HTERT RPE-1 (cell line): ENCODE measurements around the gene ALDH1L1.

Source experiments
- in situ Hi-C: fragments of 300-500 bp; cut with MboI; formaldehyde crosslinking; loops from 4 replicates; pipeline ENCODE4 v1.14.3; 2020; ENCODE audit warnings: low sequenced_read_pairs

Gene ALDH1L1

DNA sequence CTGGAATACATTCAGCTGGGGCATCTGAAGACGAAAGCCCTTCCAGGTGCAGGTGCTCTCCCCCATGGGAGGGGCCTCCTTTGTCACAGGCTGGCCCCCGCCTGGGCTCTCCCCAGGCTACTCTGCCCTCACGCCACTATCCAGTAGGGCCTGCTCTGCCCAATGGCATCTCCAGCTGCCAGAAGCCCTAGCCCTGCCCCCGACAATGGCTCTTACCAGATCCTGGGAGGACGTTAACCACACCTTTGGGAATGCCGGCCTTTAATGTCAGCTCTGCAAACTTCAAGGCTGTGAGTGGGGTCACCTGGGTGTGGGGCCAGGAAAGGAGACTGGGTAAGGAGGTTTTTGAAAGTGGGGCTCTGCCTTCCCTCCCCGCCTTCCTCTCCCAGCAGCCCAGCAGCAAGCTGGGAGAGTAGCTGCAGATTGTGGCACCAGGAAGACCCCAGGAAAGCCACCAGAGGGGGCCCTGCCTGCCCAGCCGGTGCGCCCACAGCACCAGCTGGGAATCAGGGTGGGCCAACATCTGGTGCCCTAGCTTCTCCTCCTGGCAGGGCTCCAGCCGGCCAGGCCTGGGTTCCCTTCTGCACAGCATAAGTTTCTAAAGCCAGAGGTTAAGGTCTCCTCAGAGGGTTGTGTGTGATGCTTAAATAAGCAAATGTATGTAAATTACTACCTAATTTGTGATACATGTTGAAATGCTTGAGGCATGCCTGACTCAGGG, 56.1 kb downstream of the ALDH1L1 start:
- in situ Hi-C loops, result no loop called here

DNA sequence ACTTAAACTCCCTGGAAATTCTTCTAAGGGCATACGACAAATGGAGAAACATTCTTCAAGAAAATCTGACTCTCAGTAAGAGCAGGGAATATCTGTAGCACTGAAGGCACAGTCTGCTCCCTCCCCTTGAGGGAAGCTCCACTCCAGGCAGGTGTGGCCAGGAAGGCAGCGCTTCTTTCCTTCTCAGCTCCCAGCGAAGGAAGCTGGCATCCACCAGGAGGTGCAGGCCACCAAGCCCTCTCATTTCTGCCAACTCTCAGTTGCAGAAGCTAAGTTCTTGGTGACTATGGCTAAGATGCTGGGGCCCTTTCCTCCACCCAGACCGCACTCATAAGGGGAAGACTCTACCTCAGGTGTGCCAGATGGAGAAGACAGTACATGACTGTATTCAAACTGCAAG, 58.8 kb downstream of the ALDH1L1 start:
- in situ Hi-C loops, result no loop called here

DNA sequence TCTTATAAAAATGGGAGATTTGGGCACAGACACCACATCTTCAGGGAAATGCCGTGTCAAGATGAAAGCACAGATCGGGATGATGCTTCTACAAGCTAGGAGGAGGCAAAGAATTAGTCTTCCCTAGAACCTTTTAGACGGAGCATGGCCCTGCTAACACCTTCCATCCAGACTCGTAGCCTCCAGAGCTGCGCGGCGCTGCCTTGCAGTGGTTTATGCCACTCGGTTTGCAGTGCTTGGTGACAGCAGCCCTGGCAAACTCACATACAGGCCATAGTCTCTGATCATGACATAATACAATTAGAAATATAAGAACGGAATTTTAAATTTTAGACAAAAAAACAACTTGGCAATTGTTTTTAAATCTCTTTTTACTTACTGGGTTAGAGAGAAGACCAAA, 59.3 kb downstream of the ALDH1L1 start:
- in situ Hi-C loops, result no loop called here

- in situ Hi-C loops, result no loop called here
Observed at GRCh38 chr3:126119976-126120375, 60.4 kb downstream of the ALDH1L1 start.

DNA sequence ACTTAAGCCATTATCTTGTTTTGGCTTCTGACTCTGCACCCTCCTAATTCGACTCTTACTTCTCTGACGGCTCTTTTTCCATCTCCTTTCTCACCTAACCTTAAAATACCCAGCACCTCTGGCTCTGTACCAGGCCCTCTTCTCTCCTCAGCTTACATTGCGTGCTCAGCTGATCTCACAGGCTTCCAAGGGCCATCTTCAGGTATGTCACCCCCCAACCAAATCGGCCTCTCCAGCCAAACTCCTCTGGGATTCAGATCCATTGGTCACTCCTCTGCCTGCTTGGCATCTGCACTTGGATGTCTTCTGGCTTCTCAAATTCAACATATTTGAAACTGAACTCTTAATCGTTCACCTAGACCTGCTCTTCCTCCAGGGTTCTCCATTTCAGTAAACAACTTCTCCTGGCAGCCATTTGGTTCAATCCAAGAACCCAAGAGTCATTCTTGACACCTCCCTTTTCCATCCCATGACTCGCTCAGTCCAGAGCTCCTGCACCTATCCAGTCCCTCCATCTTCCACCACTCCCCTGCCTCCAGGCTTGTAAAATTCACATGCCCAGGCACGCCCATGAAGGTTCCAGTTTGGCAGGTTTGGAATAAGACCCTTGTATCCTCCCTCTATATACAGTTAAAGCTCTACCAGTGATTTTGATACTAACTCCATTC, 61.2 kb downstream of the ALDH1L1 start:
- in situ Hi-C loops, result no loop called here

- in situ Hi-C loops, result no loop called here
Observed at GRCh38 chr3:126118591-126118990, 61.8 kb downstream of the ALDH1L1 start.

DNA sequence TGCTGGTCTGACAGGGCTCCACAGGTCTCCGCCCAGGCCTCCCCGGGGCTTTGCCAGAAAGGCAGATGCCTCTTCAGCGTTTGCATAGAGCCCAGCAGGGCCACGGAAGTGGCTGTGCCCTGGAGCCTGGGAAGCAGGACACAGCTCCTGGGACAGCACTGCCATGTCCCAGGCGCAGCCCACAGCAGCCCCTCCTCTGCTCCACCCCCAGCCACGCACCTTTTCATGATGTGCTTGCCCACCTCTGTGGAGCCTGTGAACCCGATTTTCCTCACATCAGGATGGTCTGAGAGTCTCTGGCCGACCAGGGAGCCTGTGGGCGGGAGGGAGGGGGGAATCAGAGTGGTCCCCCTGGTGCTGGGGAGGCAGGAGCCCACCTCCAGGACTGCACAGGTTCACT, 62.6 kb downstream of the ALDH1L1 start:
- in situ Hi-C loops, result no loop called here

- in situ Hi-C loops, result no loop called here
Observed at GRCh38 chr3:126117212-126117611, 63.2 kb downstream of the ALDH1L1 start.

DNA sequence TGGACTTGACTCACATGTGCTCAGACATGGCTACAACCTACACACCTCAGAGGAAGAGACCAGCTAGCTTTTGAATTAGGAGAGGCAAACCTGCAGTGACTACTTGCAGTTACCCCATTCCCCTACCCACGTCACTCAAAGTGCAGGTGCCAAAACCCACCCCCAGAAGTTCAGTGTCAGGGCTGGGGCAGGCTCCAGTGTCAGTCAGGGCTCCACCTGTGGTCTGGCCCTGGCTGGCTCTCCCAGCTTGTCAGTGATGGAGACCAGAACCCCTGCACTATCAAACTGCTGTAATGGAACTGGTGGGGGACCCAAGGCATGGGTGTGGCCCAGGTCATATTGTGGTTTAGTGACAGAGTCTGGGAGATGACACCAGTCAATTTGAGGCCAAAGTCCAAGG, 63.9 kb downstream of the ALDH1L1 start:
- in situ Hi-C loops, result no loop called here

GRCh38 chr3:126114443-126115386, 65.7 kb downstream of the ALDH1L1 start:
- in situ Hi-C loops, result no loop called here

- in situ Hi-C loops, result no loop called here
Observed at GRCh38 chr3:126113733-126114442, 66.5 kb downstream of the ALDH1L1 start.

DNA sequence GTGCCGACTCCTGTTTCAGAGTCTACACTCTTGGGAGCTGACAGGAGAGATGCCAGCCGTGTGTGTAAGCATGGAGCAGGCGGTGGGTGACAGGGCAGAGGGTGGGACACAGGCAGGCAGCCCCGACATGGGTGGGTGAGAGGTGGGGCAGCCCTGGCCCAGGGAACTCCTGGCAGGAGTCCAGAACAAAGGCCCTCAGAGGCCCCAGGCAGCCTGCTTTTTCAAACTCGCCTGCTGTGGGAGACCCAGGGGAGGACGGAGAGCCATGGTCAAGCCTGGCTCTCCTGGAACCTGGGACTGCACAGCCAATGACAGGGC, 67.2 kb downstream of the ALDH1L1 start:
- in situ Hi-C loops, result no loop called here

DNA sequence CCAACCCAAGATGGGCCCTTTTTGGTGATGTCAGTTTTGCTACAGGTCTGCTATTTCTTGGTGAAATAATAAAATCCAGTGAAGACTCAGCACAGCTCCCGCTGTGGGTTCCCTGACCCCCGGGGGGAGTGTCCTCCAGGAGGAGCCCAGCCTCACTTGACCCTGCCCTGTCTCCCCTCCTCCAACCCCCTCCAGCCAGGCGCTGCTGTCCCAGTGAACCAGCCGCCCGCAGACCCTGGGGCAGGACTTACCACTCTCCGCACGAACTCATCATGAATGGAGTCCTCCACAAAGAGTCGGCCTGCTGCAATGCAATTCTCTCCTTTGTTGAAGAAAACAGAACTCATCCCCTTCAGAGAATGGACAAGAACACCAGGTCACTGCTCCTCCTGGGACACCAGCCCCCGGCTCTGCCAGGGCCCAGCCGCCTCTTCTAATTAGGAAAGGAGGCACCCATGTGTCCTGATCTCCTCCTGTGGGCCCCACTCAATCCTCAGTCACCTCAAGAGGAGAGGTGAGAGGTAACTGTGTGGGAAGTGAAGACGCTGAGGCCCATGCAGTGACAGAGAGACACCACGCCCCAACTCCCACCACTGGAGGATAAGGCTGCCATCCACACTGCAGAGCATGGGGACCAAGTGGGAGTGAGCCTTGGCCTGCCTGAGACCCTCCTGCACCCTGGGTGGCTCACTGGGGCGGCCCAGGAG, 67.7 kb downstream of the ALDH1L1 start:
- in situ Hi-C loops, result no loop called here

DNA sequence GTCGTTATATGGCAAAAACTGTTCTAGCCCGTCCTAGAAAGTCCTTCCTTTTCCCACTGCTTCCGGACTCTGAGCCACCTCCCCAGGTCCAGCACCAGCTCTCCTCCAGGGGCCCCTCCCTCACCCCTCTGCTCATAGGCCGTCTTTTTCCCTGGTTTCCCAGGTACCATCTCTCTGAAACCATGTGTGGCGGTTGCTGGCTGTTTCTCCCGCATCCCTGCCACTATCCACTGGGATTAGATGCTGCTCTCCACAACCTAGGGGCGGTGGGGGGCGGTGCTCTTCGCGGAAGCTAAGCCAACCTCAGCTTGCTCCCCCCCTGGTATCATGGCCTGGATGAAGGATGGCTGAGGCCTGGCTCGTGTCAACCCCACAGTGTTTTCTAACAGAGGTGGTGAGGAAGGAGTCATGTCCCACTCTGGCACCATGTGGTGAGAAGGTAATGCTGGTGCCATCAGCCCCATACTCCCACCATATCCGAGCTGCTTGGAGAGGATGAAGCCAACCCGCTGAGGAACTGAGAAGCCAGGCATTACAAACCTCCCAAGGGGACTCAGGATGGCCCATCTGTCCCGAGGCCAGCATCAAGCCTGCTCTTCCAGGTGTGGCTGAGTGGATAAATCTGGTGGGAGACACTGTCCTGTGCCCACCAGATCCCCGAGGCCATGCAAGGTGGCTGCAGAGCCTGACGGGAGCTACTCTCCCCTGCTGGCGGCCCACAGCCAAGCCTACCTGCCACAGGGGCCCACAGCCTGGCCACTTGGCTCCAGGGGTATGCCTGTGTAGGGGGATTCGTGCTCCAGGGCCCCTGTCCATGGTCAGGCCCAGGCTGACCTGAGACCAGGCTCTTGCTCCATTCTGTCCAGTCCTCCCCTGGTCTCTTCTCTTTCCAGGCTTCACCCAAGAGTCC, 68.6 kb downstream of the ALDH1L1 start:
- in situ Hi-C loops, result no loop called here

GRCh38 chr3:126111126-126111551, 69.2 kb downstream of the ALDH1L1 start:
- in situ Hi-C loops, result no loop called here

DNA sequence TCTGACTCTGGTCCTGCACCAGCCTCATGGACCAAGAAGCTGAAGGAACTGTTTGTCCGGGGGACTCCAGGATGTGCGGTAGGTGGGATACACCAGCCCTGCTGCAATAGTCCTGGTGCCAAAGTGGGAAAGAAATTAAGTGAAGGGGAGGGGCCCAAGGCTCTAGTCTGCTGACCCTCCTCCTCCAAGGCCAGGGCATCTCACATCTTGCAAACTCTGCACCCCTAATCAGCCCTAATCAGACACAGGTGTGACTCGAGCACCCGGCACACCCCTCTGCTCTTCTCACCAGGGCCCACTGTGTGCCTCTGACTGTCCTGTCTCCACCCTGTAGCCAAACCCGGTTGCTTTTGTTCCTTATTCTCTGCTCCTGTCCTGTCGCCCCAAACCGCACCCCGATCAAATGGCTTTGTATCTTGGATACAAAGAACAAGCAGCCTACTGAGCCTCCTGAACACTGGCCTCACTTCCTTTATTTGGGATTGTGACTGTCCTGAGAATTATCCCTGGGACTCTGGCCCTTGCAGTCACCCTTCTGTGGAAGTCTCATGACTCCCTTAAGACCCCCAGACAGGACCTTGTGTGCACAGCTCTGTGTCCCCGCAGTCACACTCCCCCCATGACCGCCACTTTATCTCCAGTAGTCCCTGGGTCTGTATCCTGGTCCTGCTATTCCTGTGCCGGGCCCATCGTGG, 69.8 kb downstream of the ALDH1L1 start:
- in situ Hi-C loops, result no loop called here

DNA sequence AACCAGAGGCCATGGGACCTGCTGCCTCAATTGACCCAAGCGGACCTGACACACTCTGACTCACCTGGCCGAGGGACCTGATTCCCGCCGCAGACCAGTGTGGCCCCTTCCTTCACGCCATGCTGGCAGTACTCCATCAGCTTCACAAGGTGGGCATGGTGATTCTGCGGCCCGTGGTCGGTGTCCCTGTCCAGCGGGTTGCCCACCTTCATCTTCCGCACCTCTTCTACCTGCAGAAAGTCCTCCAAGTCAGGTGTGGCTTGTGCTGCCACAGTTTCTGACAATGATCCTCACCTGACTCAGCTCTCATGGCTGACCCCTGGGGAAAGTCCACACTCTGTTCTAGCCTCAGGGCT, 70.5 kb downstream of the ALDH1L1 start:
- in situ Hi-C loops, result no loop called here

DNA sequence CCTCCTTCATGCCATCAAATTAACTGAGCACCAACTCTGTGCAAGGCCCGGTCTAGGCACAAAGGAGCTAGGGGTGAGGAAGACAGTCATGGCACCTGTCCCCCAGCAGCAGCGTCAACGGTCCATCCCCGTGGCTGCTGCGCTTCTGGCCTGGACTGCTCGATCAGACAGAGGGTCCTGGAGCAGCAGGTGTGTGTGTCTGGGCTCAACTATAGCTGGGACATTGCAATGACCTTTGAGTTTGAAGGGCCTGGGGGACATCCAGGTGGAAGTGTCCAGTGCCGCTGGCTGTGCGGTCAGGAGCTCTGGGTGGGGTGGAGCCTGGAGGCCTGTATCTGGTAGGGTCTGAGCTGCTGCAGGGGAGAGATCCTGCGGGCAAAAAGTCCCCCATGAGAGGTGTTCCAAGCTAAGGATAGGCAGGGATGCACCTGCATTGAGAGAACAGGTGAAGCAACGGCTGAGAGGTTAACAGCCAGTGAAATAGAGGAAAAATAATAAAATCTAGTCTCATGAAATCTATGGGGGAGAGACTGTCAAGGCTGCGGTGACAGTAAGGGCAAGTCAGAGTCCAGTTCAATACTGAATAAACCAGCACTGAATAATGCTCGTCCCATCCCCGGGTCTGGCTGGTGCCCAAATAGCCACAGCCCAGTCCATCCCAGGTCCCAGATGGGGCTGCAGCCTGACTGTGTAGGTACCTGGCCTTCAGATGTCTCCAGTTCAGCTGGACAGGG, 71.1 kb downstream of the ALDH1L1 start:
- in situ Hi-C loops, result no loop called here
